NCI-H82 (cell line): ENCODE data around the gene OSCP1.

ENCODE experiments used
- DNase-seq: peaks from one replicate; lab custom pipeline; 2025; lab: John Stamatoyannopoulos, UW

The OSCP1 gene

DNA sequence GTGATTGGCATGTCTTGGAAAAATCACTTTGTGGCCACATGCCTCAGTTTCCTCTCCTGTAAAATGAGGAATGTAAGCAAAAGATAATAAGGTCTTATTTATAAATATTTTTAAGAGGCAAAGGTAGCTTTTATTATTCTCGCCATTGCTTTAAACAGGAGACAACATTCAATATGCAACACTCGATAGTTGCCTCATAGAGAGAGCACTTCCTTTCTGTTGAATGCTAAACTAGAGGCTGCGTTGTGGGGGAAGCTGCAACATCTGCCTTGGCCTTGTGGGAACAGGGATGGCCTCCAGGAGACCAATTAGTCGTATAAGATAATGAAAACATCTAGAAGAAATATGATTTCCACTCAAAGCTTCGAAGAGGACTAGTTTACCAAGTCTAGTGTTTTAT, 3.5 kb downstream of the OSCP1 start:
- no peak for DNase-seq

DNA sequence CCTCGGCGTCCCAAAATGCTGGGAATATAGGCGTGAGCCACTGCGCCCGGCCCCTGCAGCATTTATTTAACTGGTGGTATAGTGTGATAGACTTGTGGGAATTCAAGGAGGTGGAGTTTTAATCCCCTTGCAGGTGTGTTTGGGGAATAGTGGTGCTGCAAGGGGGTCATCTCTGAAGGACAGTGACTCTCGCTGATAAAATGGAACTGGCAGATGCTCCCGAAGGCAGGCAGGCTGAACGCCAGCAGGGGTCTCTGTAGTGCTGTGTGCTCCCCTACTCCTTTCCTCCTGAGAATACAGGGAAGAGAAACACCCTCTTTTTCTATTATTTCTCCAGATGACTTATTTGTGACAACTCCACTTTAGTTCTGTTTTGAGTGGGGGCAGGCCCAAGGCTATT, 4.0 kb downstream of the OSCP1 start:
- peak; percentile 73 for DNase-seq

DNA sequence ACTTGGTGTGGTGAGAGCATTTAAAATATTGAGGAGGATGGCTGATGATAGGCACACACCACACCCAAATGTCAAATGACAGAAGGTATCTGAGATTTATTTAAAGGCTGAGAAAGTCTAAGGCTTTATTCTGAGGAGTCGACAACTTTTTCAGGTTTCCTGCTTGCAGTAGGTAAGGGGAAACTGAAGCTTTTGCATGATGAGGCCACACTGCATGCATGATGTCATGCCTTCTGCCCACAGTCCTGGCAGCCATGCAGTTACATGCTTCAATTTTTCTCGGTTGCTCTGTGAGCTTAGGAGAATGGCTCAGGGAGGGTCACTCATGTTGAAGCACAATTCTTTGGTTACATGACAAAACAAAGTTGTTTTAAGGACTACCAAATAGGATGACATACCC, 7.0 kb downstream of the OSCP1 start:
- no peak for DNase-seq

- DNase-seq: no peak
Observed at GRCh38 chr1:36442337-36442736, 7.9 kb downstream of the OSCP1 start.

GRCh38 chr1:36440646-36441045, 9.6 kb downstream of the OSCP1 start:
- DNase-seq: no peak

DNA sequence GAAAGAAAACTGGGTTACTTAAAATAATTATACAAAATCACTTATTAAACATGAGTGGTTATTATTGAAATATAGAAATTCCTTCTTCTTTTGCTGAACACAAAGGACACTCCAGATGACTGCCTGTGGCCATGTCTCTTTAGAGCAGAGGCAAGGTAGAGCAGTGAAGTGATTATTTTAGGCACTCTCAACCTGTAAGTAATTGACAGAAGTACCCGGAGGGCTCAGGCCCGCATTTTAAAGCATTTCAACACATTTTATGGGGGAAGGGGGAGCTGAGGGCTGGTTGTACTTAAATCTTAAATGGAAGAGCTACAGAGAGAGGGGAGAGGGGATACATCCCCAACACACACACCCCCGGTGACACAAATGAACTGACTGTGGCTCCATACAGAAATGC, 10.2 kb downstream of the OSCP1 start:
- no peak for DNase-seq

- no peak for DNase-seq
Observed at GRCh38 chr1:36438715-36439114, 11.5 kb downstream of the OSCP1 start.

DNA sequence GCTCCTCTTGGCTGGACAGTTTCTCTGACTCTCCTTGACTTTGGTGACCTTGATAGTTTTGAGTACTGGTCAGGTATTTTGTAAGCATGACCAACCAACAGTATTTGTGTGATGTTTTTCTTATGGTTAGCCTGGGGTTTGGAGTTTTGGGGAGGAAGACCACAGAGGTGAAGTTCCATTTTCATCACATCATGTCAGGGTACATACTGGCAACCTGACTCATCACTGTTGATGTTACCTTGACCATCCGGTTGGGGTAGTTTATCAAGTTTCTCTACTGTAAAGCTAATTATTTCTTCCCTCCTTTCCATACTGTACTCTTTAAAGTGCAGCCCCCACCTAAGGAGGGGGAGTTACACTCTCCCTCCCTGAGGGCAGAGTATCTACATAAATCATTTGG, 13.4 kb downstream of the OSCP1 start:
- DNase-seq: no peak

GRCh38 chr1:36433102-36433501, 17.1 kb downstream of the OSCP1 start:
- DNase-seq: no peak

DNA sequence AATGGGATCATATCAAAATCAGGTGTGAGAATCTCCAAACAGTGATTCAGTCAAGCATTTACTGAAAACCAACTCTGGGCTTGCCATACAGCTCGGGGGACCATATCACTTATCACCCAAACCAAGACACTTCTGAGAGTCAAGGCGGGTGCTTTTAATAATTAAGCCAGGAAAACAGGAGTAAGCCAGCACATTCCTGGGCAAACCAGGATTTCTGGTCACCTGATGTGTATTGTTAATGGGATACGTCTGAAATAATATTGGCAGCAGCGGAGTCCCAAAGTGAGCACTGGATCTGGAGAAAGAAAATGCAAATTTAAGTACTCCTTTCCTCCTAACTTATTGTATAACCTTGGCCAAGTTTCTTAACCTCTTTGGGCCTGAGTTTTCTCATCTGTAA, 17.6 kb downstream of the OSCP1 start:
- DNase-seq: no peak

GRCh38 chr1:36425791-36426190, 24.5 kb downstream of the OSCP1 start:
- DNase-seq: no peak

DNA sequence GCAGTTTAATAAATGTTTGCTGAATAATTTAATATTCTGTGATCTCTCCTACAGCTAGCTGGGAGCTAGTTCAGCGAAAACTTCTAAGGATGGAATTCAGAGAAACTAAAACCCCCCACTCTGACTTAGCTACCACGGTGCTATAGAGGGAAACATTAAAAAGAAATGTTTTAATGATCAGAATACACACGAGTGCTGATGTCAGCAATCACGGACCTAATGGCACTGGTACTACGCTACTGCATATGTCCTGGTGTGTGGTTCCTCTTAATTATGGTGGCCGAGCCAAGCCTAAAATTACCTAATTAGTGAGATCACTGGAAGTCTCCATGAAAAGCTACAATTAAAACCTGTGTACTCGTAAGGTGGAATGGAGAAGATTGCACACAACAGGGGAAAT, 28.6 kb downstream of the OSCP1 start:
- no peak for DNase-seq

DNA sequence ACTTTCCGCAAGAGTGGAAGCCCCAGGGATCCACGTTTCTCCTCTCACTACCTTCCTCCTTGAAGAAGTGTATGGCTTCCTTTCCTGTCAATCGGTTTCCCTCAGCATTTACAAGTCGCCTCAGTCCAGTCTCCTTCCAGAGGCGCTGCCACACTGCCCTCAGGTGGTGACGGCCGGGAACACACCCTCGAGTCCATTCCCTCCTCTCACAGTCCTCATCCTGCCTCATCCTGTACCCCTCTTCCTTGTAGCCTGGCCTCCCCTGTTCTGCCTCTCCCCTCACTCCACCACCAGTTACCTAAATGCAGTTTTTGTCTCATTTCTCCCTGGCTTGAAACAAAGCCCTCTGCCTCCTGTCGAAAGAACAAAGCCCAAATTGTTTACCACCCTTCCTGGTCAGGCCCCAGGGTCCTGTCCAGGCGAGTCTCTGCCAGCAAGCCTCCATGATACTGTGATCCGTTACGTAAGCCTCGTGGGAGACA, 29.4 kb downstream of the OSCP1 start:
- peak; percentile 93 for DNase-seq

DNA sequence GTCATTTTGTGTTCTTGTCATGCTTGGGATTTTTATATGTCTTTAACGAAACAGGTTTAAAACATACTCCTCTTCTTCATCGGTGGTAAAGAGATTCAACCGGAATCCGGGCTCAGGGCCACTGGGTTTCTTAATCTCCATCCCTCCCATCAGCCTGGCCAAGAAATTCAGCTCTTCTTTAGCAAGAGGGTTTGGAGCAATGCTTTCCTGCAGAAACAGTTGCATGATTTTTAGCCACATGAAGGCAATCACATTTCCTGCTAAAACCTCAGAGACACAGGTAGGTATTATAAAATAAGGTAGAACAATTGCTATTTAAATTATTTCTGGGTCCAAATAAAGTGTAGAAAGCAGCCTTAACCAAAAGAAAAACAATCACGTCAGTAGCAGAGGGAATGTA, 29.8 kb downstream of the OSCP1 start:
- DNase-seq: no peak

DNA sequence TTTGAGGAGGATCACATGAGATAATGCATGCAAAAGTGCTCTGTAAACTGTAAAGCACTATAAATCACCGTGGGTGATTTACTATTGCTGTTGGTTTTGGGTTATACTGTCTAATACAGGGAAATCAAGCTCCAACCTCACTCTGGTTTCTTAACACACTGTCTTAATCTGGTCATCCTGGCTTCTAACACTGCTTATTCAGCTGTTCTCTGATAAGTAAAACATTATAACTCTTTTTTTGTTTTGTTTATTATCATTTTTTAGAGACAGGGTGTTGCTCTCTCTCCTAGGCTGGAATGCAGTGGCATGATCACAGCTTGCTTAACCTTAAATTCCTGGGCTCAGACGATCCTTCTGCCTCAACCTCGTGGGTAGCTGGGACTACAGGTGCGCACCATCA, 30.7 kb downstream of the OSCP1 start:
- no peak for DNase-seq

DNA sequence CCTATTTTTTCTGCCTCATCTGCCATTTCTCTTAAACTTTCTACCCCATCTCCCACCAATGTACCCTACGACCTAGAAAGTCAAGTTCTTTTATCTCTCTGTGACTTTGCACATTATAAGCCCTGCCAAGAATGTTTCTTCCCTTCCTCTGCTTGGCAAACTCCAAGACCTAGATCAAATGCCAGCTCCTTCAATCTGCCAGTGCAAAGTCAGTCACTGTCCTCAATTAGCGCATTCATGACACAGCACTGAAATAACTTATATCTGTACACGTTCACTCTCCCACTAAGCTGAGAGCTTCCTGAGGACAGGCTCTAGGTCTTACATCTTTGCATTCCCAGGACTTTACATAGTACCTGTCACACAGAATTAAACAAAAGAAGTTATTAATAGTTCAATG, 31.1 kb downstream of the OSCP1 start:
- DNase-seq: no peak

- DNase-seq: no peak
Observed at GRCh38 chr1:36417931-36418330, 32.3 kb downstream of the OSCP1 start.

DNA sequence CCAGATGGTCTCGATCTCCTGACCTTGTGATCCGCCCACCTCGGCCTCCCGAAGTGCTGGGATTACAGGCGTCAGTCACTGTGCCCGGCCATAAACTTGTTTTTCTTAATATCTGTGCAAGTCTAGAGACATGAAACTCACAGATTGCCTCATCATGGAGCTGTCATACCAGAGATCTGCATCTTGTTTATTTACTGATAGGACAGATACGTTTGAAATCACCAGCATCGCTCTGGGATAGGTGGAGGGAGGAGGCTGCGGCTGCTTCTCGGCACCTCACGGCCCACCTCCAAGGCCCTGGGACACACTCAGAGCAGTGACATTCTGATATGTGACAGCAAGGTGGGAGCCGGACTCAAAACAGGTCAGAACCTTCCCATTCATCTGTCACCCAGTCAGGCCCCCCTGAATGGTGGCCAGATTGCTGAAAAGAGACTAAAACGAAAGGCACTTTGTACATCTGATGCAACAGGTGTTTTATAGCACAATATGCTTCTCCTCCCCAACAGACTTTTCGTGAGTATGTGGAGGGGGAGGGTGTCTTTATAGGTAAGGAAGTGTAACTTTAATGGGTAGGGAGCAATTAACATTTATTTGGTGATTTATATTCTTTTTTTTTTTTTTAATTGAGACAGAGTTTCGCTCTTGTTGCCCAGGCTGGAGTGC, 34.5 kb downstream of the OSCP1 start:
- no peak for DNase-seq

DNA sequence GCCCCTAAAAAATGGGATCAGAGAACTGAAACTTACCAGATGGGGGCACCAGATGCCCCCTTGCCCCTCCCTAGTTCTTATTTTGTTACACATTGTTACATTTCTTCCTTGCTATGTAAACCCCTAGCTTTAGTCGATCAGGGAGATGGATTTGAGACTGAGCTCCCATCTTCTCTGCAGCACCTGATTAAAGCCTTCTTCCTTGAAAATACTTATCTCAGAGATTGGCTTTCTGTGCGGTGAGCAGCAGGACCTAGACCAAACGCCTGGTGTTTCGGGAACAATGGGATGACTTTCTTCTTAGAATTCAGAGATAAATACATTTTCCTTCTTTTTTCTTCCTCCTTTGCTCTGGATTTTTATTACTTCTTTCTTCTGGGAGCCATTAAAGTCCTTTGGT, 35.9 kb downstream of the OSCP1 start:
- no peak for DNase-seq

- DNase-seq: peak; percentile 64
Observed at GRCh38 chr1:36411674-36412648, 38.3 kb downstream of the OSCP1 start.

DNA sequence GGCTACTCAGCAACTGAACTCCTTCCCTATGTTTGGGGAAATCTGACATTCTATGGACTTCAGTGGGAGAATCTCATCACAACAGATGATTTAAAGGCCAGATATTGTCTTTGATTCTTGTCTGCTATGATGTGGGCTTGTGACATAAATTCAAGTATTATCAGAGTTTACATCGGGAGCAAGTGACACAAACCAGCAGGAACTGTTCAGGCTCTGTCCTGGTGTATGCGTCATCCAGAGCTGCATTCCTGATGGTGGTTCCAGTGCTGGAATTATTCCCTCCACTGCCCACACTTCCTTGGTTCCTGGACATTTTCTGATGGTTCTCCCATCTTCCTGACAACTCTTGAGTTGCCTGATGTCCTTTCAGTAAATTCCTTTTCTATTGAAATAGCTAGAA, 41.8 kb downstream of the OSCP1 start:
- no peak for DNase-seq

DNA sequence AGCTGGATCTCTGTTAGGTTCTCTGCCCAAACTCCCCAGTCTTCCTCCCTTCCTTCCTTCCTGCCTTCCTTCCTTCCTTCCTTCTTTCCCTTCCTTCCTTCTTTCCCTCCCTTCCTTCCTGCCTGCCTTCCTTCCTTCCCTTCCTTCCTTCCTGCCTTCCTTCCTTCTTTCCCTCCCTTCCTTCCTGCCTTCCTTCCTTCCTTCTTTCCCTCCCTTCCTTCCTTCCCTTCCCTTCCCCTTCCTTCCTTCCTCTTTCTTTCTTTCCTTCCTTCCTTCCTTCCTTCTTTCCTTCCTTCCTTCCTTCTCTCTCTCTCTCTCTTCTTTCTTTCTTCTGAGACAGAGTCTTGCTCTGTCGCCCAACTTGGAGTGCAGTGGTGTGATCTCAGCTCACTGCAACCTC, 43.8 kb downstream of the OSCP1 start:
- DNase-seq: no peak

GRCh38 chr1:36402504-36402890, 47.8 kb downstream of the OSCP1 start:
- DNase-seq: no peak
